B cell (primary cell): Measurements from ENCODE around the gene MYCL. TPM values are rescaled to one million over a fixed set of nuclear protein-coding genes. Genes with fewer than 3 reads are reported as not detected.

Source experiments
- ATAC-seq: fragments of 200-7000 bp; cut with Tn5 transposase; one replicate; pipeline ENCODE4 v1.10.0; 2021; ENCODE audit warnings: low read depth, mild to moderate bottlenecking, moderate number of reproducible peaks, moderate library complexity
- CTCF ChIA-PET: fragments of 350-600 bp; sonication (Branson Sonifier 250); formaldehyde crosslinking; loops from one replicate; lab custom pipeline; 2021; ENCODE audit warnings: antibody characterized with exemption, inconsistent platforms; lab: Charles Lee
- POLR2A ChIA-PET: fragments of 350-600 bp; sonication (Branson Sonifier 250); formaldehyde crosslinking; loops from one replicate; lab custom pipeline; 2021; ENCODE audit warnings: antibody characterized with exemption; lab: Charles Lee
- DNase-seq: peaks from one replicate; pipeline ENCODE4 v3.0.0; 2013
- H2AFZ ChIP-seq: 2 replicates; pipeline ENCODE4 v1.6.1; 2012; ENCODE audit warnings: mild to moderate bottlenecking, low read depth, low read length; ENCODE audit not compliant: insufficient read depth, poor library complexity, severe bottlenecking
- H3K27ac ChIP-seq, 2 donors: 1 replicate in 1 of 2; 2 replicates in 1 of 2; pipeline ENCODE4 v1.5.1; 2012 to 2013; ENCODE audit warnings: low read length in 2 of 2, mild to moderate bottlenecking in 2 of 2, moderate library complexity in 1 of 2
- H3K27me3 ChIP-seq, 4 experiments: fragments of 200-600 bp in 1 of 4; sonication (generic) in 1 of 4; replicated peaks in 1 of 4; 1 replicate in 2 of 4; 2 replicates in 2 of 4; pipeline versions ENCODE4 v1.6.1 to v1.7.0; 2013 to 2016; ENCODE audit warnings: low read length in 3 of 4, mild to moderate bottlenecking in 2 of 4, mixed read lengths in 1 of 4, moderate library complexity in 1 of 4; ENCODE audit not compliant: insufficient read depth in 4 of 4, control insufficient read depth in 3 of 4; ENCODE audit errors: control extremely low read depth in 1 of 4
- H3K36me3 ChIP-seq, 2 experiments: replicated peaks in 1 of 2; 1 replicate in 1 of 2; 2 replicates in 1 of 2; pipeline versions ENCODE4 v1.6.1 to v1.7.1; 2013; ENCODE audit warnings: low read length in 1 of 2; ENCODE audit not compliant: insufficient read depth in 2 of 2, control insufficient read depth in 1 of 2; ENCODE audit errors: control extremely low read depth in 1 of 2, extremely low read depth in 1 of 2
- H3K4me1 ChIP-seq, 2 donors: fragments of 200-600 bp in 1 of 2; sonication (generic) in 1 of 2; 1 replicate in 1 of 2; 2 replicates in 1 of 2; pipeline versions ENCODE4 v1.5.1 to v1.6.1; 2013 to 2017; ENCODE audit warnings: low read length in 2 of 2; ENCODE audit not compliant: control insufficient read depth in 2 of 2, insufficient read depth in 2 of 2
- H3K4me2 ChIP-seq: replicated peaks from 2 replicates; pipeline ENCODE3; 2012; ENCODE audit warnings: mild to moderate bottlenecking, low read depth, low read length; ENCODE audit not compliant: poor library complexity, severe bottlenecking
- H3K4me3 ChIP-seq, 5 experiments: fragments of 200-600 bp in 1 of 5; sonication (generic) in 1 of 5; 1 replicate in 3 of 5; 2 replicates in 2 of 5; pipeline versions ENCODE4 v1.5.1 to v1.7.0; 2011 to 2016; ENCODE audit warnings: low read length in 4 of 5, mild to moderate bottlenecking in 4 of 5, low read depth in 2 of 5, control low read depth in 1 of 5, moderate library complexity in 1 of 5; ENCODE audit not compliant: insufficient read depth in 1 of 5; ENCODE audit errors: control extremely low read depth in 1 of 5, extremely low read depth in 1 of 5
- H3K79me2 ChIP-seq: fragments of 200-600 bp; sonication (generic); one replicate; pipeline ENCODE4 v1.6.0; 2016; ENCODE audit warnings: low read length; ENCODE audit not compliant: control insufficient read depth, insufficient read depth
- H3K9ac ChIP-seq: fragments of 200-600 bp; sonication (generic); 2 replicates; pipeline ENCODE4 v1.6.1; 2017; ENCODE audit warnings: mild to moderate bottlenecking, low read length, moderate library complexity
- H3K9me3 ChIP-seq, 3 donors: one replicate each; pipeline versions ENCODE4 v1.6.1 to v1.7.1; 2013; ENCODE audit warnings: low read length in 2 of 3; ENCODE audit not compliant: control insufficient read depth in 2 of 3, insufficient read depth in 1 of 3; ENCODE audit errors: control extremely low read depth in 1 of 3
- H4K20me1 ChIP-seq: 2 replicates; pipeline ENCODE4 v1.6.0; 2012; ENCODE audit warnings: mild to moderate bottlenecking, low read length; ENCODE audit not compliant: insufficient read depth, control insufficient read depth, poor library complexity, severe bottlenecking
- H3K27ac Mint-ChIP-seq: one replicate; pipeline ENCODE4 v1.8.0; 2021; ENCODE audit warnings: mixed read lengths
- H3K27me3 Mint-ChIP-seq: one replicate; pipeline ENCODE4 v1.8.0; 2021; ENCODE audit warnings: mixed read lengths
- H3K4me1 Mint-ChIP-seq: one replicate; pipeline ENCODE4 v1.8.0; 2021; ENCODE audit warnings: mixed read lengths
- H3K4me3 Mint-ChIP-seq: one replicate; pipeline ENCODE4 v1.8.0; 2021; ENCODE audit warnings: mixed read lengths
- H3K9me3 Mint-ChIP-seq: one replicate; pipeline ENCODE4 v1.8.0; 2022; ENCODE audit warnings: mixed read lengths; ENCODE audit not compliant: insufficient read depth
- EZH2 ChIP-seq: IDR thresholded peaks from 2 replicates; pipeline ENCODE4 v1.6.1; 2012; ENCODE audit warnings: borderline replicate concordance, low read depth, mild to moderate bottlenecking, moderate library complexity, low read length; ENCODE audit not compliant: insufficient read depth, poor library complexity, severe bottlenecking
- WGBS: methylation state at CpG from one replicate; pipeline ENCODE4 v1.1.5; 2013; ENCODE audit warnings: missing lambda C conversion rate; ENCODE audit not compliant: insufficient coverage; 5-methylcytosine and 5-hydroxymethylcytosine counted together
- intact Hi-C: fragments of 100-400 bp; cut with micrococcal nuclease; formaldehyde crosslinking; loops from one replicate; pipeline ENCODE4 v1.10.0; 2022
- polyA plus RNA-seq: library from polyadenylated mRNA; depleted of rRNA; stranded (reverse); fragments of >200 nt; gene quantifications from 2 replicates; pipeline ENCODE4 v1.2.3, GENCODE V29; 2012
- total RNA-seq, 2 donors: library from RNA; stranded (reverse); fragments of 120-200 nt in 1 of 2; gene quantifications; 1 replicate in 1 of 2; 2 replicates in 1 of 2; pipeline versions ENCODE4 v1.2.3 to v1.2.4, GENCODE V29; 2013 to 2022
- TF ChIP-seq, protein P1 (sequence below): fragments of 200-600 bp; IDR thresholded peaks from one replicate; pipeline ENCODE4 v1.8.0; 2022; ENCODE audit warnings: antibody characterized with exemption, mild to moderate bottlenecking

MYCL gene
- total and polyA plus RNA-seq, 2 donors (not counting 1 experiment from before 2014, with no cell fraction given): 0.03 to 0.62 TPM

DNA sequence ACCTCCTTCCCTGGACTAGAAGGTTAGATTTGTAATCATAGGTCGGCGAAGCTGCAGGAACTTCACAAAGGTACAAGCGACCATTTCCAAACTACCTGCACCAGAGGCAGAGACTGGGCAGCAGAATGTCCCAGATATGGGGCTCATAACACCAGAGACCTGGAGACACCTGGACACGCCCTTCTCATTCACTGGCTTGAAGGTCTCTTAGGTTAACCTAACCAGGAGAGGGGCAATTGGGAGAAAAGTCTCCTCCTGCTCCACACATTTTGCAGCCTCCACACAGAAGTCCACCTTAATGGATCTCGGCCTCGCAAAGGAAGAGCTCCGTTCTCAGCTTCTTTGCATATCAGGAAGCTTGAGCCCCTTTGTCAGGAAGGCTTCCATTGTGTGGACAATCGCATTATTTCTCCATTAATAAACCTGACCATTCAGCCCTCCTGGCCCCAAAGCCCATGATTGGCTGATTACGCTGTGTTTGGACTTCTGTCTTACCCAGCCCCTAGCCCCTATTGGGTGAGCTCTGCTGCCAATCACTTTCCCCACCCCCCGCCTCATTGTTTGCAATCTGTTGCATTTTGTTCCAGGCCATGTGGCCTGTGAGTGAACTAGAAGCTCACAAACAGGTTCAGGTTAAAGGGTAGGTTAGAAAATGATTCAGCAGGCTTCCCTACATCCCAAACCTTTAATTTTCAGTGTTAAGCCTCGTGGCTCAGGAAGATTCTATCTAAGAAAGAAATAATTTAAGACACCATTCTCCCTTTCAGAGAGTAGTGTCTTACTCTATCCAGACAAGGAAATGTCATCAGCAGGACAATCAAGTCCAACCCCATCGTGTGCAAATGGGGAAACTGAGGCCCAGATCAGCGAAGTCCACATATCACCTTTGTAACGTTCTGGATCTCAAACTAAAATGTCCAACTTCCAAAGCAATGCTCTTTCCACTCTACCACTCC lies 2.8 kb downstream of the MYCL start:
- WGBS: 65% methylated on average over 10 of the region's 14 CpGs

More for the DNA sequence above, 2.8 kb downstream of the MYCL start:
- H3K27me3 Mint-ChIP-seq: peaks cover 49% of the 10 kb centered on the region
- Histone ChIP-seq H3K27me3 (peaks cover 0 to 65% (median 27%) of the 10 kb centered on the region in 4 experiments), H3K4me3 (no peak overlapping the region), H3K4me1 (peaks cover 14 to 20% of the 10 kb centered on the region in 2 donors), H3K4me2 (no peak overlapping the region), H3K9me3 (no peaks in the 10 kb centered on the region), H4K20me1 (no peaks in the 10 kb centered on the region), H2AFZ (no peak overlapping the region), H3K27ac (no peak overlapping the region), H3K36me3 (no peaks in the 10 kb centered on the region), H3K9ac (no peak overlapping the region), H3K79me2 (no peaks in the 10 kb centered on the region)
- H3K9me3 Mint-ChIP-seq: no peaks in the 10 kb centered on the region
- H3K4me1 Mint-ChIP-seq: peaks cover 6% of the 10 kb centered on the region
- ATAC-seq (no peak), DNase-seq (no peak)
- H3K27ac Mint-ChIP-seq: no peak overlapping the region
- TF ChIP-seq EZH2: no peak
- TF ChIP-seq, protein P1, sequence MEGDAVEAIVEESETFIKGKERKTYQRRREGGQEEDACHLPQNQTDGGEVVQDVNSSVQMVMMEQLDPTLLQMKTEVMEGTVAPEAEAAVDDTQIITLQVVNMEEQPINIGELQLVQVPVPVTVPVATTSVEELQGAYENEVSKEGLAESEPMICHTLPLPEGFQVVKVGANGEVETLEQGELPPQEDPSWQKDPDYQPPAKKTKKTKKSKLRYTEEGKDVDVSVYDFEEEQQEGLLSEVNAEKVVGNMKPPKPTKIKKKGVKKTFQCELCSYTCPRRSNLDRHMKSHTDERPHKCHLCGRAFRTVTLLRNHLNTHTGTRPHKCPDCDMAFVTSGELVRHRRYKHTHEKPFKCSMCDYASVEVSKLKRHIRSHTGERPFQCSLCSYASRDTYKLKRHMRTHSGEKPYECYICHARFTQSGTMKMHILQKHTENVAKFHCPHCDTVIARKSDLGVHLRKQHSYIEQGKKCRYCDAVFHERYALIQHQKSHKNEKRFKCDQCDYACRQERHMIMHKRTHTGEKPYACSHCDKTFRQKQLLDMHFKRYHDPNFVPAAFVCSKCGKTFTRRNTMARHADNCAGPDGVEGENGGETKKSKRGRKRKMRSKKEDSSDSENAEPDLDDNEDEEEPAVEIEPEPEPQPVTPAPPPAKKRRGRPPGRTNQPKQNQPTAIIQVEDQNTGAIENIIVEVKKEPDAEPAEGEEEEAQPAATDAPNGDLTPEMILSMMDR: no peak
- ChIA-PET CTCF (interaction anchor here (0.9 to 6.9 kb wide), 4 partner anchors 20 to 83 kb away, joined by 4 to 102 read pairs (median 4); no protein-coding TSS in a partner anchor), POLR2A (no interaction called here)
- intact Hi-C loops: no loop called here
- no peak overlapping the region for H3K4me3 Mint-ChIP-seq
